OCI-LY7 (cell line): ENCODE measurements around the gene CUBN. TPM values are rescaled to one million over a fixed set of nuclear protein-coding genes. Genes with fewer than 3 reads are reported as not detected.

ENCODE experiments used
- BruUV-seq: library from RNA; stranded (reverse); fragments of 400-500 nt; replicated peaks from 2 replicates; lab custom pipeline; 2021; lab: Mats Ljungman, UMichigan
- CTCF ChIA-PET: fragments of 300-600 bp; sonication (Branson Sonifier 250); formaldehyde crosslinking; loops from one replicate; lab custom pipeline; 2022; ENCODE audit warnings: antibody characterized with exemption; ENCODE audit not compliant: unreplicated experiment; lab: Charles Lee
- POLR2A ChIA-PET: fragments of 300-600 bp; sonication (Branson Sonifier 250); formaldehyde crosslinking; loops from one replicate; lab custom pipeline; 2022; ENCODE audit warnings: antibody characterized with exemption; lab: Charles Lee
- DNase-seq: peaks from one replicate; pipeline ENCODE4 v3.0.0-alpha.2; 2015; ENCODE audit warnings: low spot score
- H2AFZ ChIP-seq: fragments of 200-600 bp; sonication (generic), shearing (Covaris generic); 2 replicates; pipeline ENCODE4 v1.6.1; 2014; ENCODE audit warnings: mild to moderate bottlenecking, antibody characterized with exemption, low read length, moderate library complexity
- H3K27ac ChIP-seq: fragments of 200-600 bp; sonication (generic); 2 replicates; pipeline ENCODE4 v1.5.1; 2014; ENCODE audit warnings: mixed run types, low read depth, mild to moderate bottlenecking, moderate library complexity, low read length, inconsistent platforms; ENCODE audit not compliant: poor library complexity, severe bottlenecking
- H3K36me3 ChIP-seq: fragments of 200-600 bp; sonication (generic); 2 replicates; pipeline ENCODE4 v1.6.1; 2014; ENCODE audit warnings: mild to moderate bottlenecking, antibody characterized with exemption, low read length, moderate library complexity, mixed read lengths; ENCODE audit not compliant: insufficient read depth
- H3K4me1 ChIP-seq: fragments of 200-600 bp; sonication (generic); 2 replicates; pipeline ENCODE4 v1.5.1; 2014; ENCODE audit warnings: mild to moderate bottlenecking, low read length; ENCODE audit not compliant: insufficient read depth, poor library complexity, severe bottlenecking
- H3K4me2 ChIP-seq: fragments of 200-600 bp; sonication (generic); 2 replicates; pipeline ENCODE4 v1.6.1; 2014; ENCODE audit warnings: mild to moderate bottlenecking, low read length
- H3K4me3 ChIP-seq: fragments of 200-600 bp; sonication (generic); 2 replicates; pipeline ENCODE4 v1.5.1; 2014; ENCODE audit warnings: mild to moderate bottlenecking, low read depth, low read length; ENCODE audit not compliant: poor library complexity, severe bottlenecking
- H3K79me2 ChIP-seq: fragments of 200-600 bp; sonication (generic); 2 replicates; pipeline ENCODE4 v1.6.1; 2016; ENCODE audit warnings: low read depth, mild to moderate bottlenecking, low read length, moderate library complexity, mixed read lengths; ENCODE audit not compliant: insufficient read depth
- H3K9me2 ChIP-seq: fragments of 200-600 bp; sonication (generic); 2 replicates; pipeline ENCODE4 v1.6.1; 2016; ENCODE audit warnings: mild to moderate bottlenecking, low read length, mixed read lengths; ENCODE audit not compliant: insufficient read depth
- H3K9me3 ChIP-seq: fragments of 200-600 bp; sonication (generic); 2 replicates; pipeline ENCODE4 v1.6.1; 2014; ENCODE audit warnings: mild to moderate bottlenecking, mixed run types, low read length, mixed read lengths
- H4K20me1 ChIP-seq: fragments of 200-600 bp; sonication (generic); 2 replicates; pipeline ENCODE4 v1.6.1; 2014; ENCODE audit warnings: mild to moderate bottlenecking, antibody characterized with exemption, low read length, moderate library complexity, mixed read lengths; ENCODE audit not compliant: insufficient read depth
- CTCF ChIP-seq: fragments of 200-600 bp; sonication (generic); conservative IDR thresholded peaks from 2 replicates; pipeline ENCODE4 v1.5.1; 2014; ENCODE audit warnings: mild to moderate bottlenecking, antibody characterized with exemption, low read length, moderate library complexity, mixed read lengths
- EZH2phosphoT487 ChIP-seq: fragments of 200-600 bp; sonication (generic); IDR thresholded peaks from 2 replicates; pipeline ENCODE4 v1.6.1; 2018; ENCODE audit warnings: low read depth, borderline replicate concordance, mild to moderate bottlenecking, mixed run types, antibody characterized with exemption, low read length, moderate library complexity, mixed read lengths
- intact Hi-C: fragments of 100-400 bp; cut with micrococcal nuclease; formaldehyde crosslinking; loops from one replicate; pipeline ENCODE4 v1.10.0; 2022; ENCODE audit not compliant: unreplicated experiment
- total RNA-seq, 2 experiments: library from RNA; depleted of rRNA in 1 of 2; stranded (reverse); fragments of >200 nt in 1 of 2; shearing (Covaris generic) in 1 of 2; gene quantifications; 2 replicates each; pipeline ENCODE4 v1.2.3, GENCODE V29; 2014 to 2022

The CUBN gene
- total RNA-seq, 2 experiments from 2014 or later = 0.13 to 0.25 TPM

GRCh38 chr10:17025444-17026295, 103.9 kb downstream of the CUBN start:
- POLR2A ChIA-PET = interaction anchor here (0.7 kb wide), 1 partner anchor 35 kb away, joined by 5 read pairs; no protein-coding TSS in a partner anchor
- H3K4me1 ChIP-seq = peaks cover 8% of the 10 kb centered on the region
- no peak for TF ChIP-seq CTCF
- no peak for TF ChIP-seq EZH2phosphoT487
- no peak overlapping the region for H2AFZ ChIP-seq
- H3K27ac ChIP-seq = no peak overlapping the region
- no TSS peak for BruUV-seq
- no peak overlapping the region for H3K4me2 ChIP-seq
- no peak overlapping the region for H3K4me3 ChIP-seq
- no peaks in the 10 kb centered on the region for H3K79me2 ChIP-seq
- no peaks in the 10 kb centered on the region for H3K9me3 ChIP-seq
- no peaks in the 10 kb centered on the region for H4K20me1 ChIP-seq
- intact Hi-C loops = no loop called here
- H3K36me3 ChIP-seq = no peaks in the 10 kb centered on the region
- H3K9me2 ChIP-seq = no peaks in the 10 kb centered on the region
- no peak for DNase-seq
- CTCF ChIA-PET = no interaction called here

DNA sequence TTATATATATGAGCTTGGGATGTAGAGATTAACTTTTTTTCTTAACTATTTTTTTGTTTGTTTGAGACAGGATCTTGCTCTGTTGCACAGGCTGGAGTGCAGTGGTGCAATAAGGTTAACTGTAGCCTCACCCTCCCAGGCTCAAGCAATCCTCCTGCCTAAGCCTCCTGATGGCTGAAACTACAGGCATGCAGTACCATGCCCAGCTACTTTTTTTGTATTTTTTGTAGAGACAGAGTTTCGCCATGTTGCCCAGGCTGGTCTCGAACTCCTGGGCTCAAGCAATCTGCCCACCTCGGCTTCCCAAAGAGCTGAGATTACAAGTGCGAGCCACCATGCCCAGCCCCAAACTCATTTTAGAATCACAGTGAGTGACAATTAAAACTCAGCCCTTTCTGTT, 105.2 kb downstream of the CUBN start:
- Histone ChIP-seq H3K79me2 (no peaks in the 10 kb centered on the region), H3K9me3 (no peaks in the 10 kb centered on the region), H3K4me3 (no peak overlapping the region), H3K36me3 (no peaks in the 10 kb centered on the region), H2AFZ (no peak overlapping the region), H3K27ac (no peak overlapping the region), H4K20me1 (no peaks in the 10 kb centered on the region), H3K4me2 (no peak overlapping the region), H3K9me2 (no peaks in the 10 kb centered on the region), H3K4me1 (peaks cover 5% of the 10 kb centered on the region)
- ChIA-PET POLR2A (interaction anchor here (0.6 kb wide), 1 partner anchor 27 kb away, joined by 3 read pairs; no protein-coding TSS in a partner anchor), CTCF (no interaction called here)
- intact Hi-C loops = no loop called here
- BruUV-seq = no TSS peak
- TF ChIP-seq EZH2phosphoT487 (no peak), CTCF (no peak)
- DNase-seq = no peak
